ENCODE data around the gene EIF4H.

DNA sequence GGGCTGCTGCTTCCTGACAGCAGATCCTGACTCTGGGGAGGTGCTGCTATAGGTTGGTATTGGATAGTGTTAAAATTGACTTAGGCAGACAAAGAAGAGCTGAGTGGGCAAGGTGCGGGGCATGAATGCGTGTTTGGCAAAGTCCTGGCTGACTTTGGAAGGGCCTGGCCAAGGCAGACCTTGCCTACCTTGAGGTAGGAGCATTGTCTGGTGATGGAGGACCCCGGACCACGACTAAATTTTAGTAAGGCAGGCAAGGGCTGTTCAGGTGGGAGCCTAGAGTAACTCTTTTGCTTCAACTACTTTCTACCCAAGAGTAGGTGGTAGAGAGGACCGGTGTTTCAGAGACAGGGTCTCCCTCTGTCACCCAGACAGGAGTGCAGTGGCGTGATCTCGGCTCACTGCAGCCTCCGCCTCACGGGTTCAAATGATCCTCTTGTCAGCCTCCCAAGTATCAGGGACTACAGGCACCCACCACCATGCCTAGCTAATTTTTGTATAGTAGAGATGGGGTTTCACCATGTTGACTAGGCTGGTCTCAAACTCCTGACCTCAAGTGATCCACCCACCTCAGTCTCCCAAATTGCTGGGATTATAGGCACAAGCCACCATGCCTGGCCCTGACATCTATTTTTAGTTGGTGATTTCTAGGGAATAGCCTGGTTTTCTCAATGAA, 23.4 kb downstream of the EIF4H start:
- TF ChIP-seq GTF2F1 (IDR thresholded peaks at IDR 0.05; ENCODE audit: borderline replicate concordance, low read depth, low read length), result no peak
- TF ChIP-seq, protein P1, sequence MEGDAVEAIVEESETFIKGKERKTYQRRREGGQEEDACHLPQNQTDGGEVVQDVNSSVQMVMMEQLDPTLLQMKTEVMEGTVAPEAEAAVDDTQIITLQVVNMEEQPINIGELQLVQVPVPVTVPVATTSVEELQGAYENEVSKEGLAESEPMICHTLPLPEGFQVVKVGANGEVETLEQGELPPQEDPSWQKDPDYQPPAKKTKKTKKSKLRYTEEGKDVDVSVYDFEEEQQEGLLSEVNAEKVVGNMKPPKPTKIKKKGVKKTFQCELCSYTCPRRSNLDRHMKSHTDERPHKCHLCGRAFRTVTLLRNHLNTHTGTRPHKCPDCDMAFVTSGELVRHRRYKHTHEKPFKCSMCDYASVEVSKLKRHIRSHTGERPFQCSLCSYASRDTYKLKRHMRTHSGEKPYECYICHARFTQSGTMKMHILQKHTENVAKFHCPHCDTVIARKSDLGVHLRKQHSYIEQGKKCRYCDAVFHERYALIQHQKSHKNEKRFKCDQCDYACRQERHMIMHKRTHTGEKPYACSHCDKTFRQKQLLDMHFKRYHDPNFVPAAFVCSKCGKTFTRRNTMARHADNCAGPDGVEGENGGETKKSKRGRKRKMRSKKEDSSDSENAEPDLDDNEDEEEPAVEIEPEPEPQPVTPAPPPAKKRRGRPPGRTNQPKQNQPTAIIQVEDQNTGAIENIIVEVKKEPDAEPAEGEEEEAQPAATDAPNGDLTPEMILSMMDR (IDR thresholded peaks at IDR 0.05; ENCODE audit: control extremely low read depth in 1 of 3, insufficient read depth in 1 of 3, low read depth in 1 of 3, low read length in 3 of 3), result no peak
- no peak for TF ChIP-seq YY1 (IDR thresholded peaks at IDR 0.05; ENCODE audit: low read depth, low read length)
- TF ChIP-seq RAD21 (IDR thresholded peaks at IDR 0.05 in 1 of 2, conservative IDR thresholded peaks at IDR 0.05 in 1 of 2; ENCODE audit: low read depth in 2 of 2, low read length in 2 of 2), result no peak
- TF ChIP-seq SP1 (IDR thresholded peaks at IDR 0.05; ENCODE audit: low read depth, low read length), result no peak
- no peak for TF ChIP-seq CEBPB (IDR thresholded peaks at IDR 0.05; ENCODE audit: low read depth, low read length)
- TF ChIP-seq, protein P2, sequence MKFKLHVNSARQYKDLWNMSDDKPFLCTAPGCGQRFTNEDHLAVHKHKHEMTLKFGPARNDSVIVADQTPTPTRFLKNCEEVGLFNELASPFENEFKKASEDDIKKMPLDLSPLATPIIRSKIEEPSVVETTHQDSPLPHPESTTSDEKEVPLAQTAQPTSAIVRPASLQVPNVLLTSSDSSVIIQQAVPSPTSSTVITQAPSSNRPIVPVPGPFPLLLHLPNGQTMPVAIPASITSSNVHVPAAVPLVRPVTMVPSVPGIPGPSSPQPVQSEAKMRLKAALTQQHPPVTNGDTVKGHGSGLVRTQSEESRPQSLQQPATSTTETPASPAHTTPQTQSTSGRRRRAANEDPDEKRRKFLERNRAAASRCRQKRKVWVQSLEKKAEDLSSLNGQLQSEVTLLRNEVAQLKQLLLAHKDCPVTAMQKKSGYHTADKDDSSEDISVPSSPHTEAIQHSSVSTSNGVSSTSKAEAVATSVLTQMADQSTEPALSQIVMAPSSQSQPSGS (IDR thresholded peaks at IDR 0.05; ENCODE audit: low read length), result no peak
- no peak for TF ChIP-seq ASH2L (IDR thresholded peaks at IDR 0.05; ENCODE audit: low read length)
- no peak for TF ChIP-seq ATF3 (IDR thresholded peaks at IDR 0.05; ENCODE audit: insufficient read depth, low read depth, low read length)
- no peak for TF ChIP-seq CHD1 (IDR thresholded peaks at IDR 0.05; ENCODE audit: low read depth, low read length)
- no peak for TF ChIP-seq BRCA1 (IDR thresholded peaks at IDR 0.05; ENCODE audit: low read depth, low read length)

Measured in H1 (cell line).